HepG2 (cell line): ENCODE data around the gene FNDC3B. TPM values are rescaled to one million over a fixed set of nuclear protein-coding genes. Genes with fewer than 3 reads are reported as not detected.
A peak's percentile ranks its signal among the peaks of the same experiment; 100 is the strongest.

Source experiments
- CEBPZ ChIP-seq: IDR thresholded peaks from 2 replicates; pipeline ENCODE4 v1.6.1; 2012; ENCODE audit warnings: low read length, improper control_type of control experiment
- GPBP1L1 ChIP-seq: sonication (generic); formaldehyde crosslinking; IDR thresholded peaks from 2 replicates; pipeline ENCODE4 v1.5.0; 2020; ENCODE audit warnings: mild to moderate bottlenecking, missing genetic modification reagents
- KAT8 ChIP-seq: IDR thresholded peaks from 2 replicates; pipeline ENCODE4 v1.6.1; 2016; ENCODE audit warnings: missing genetic modification reagents, missing compliant biosample characterization
- KMT2B ChIP-seq: IDR thresholded peaks from 2 replicates; pipeline ENCODE4 v1.6.1; 2016; ENCODE audit warnings: missing genetic modification reagents, missing compliant biosample characterization
- NCOA1 ChIP-seq: sonication (generic); formaldehyde crosslinking; IDR thresholded peaks from 2 replicates; pipeline ENCODE4 v1.9.0; 2021; ENCODE audit warnings: missing genetic modification reagents
- PITX1 ChIP-seq: sonication (generic); formaldehyde crosslinking; IDR thresholded peaks from 2 replicates; pipeline ENCODE4 v1.5.1; 2020; ENCODE audit warnings: mild to moderate bottlenecking, missing genetic modification reagents
- REST ChIP-seq, 2 experiments: IDR thresholded peaks; 2 replicates each; pipeline ENCODE4 v1.6.1; 2011 to 2012; ENCODE audit warnings: low read length in 2 of 2, borderline replicate concordance in 1 of 2, low read depth in 1 of 2, mild to moderate bottlenecking in 1 of 2, moderate library complexity in 1 of 2
- SIX1 ChIP-seq: sonication (generic); formaldehyde crosslinking; IDR thresholded peaks from 2 replicates; pipeline ENCODE4 v1.4.0; 2020; ENCODE audit warnings: missing genetic modification reagents, borderline replicate concordance
- SMC3 ChIP-seq: IDR thresholded peaks from 2 replicates; pipeline ENCODE4 v1.6.1; 2011; ENCODE audit warnings: low read length, improper control_type of control experiment
- STAT5B ChIP-seq: sonication (generic); formaldehyde crosslinking; IDR thresholded peaks from 2 replicates; pipeline ENCODE4 v1.4.0; 2020; ENCODE audit warnings: missing genetic modification reagents
- TBP ChIP-seq: sonication (generic); formaldehyde crosslinking; IDR thresholded peaks from 2 replicates; pipeline ENCODE4 v1.5.0; 2020; ENCODE audit warnings: missing genetic modification reagents
- TEAD3 ChIP-seq: optimal IDR thresholded peaks from 2 replicates; pipeline ENCODE3; 2016; ENCODE audit warnings: borderline replicate concordance
- TSC22D2 ChIP-seq: sonication (generic); formaldehyde crosslinking; IDR thresholded peaks from 2 replicates; pipeline ENCODE4 v1.5.1; 2020; ENCODE audit warnings: missing genetic modification reagents, mild to moderate bottlenecking, borderline replicate concordance
- YY1 ChIP-seq: IDR thresholded peaks from 2 replicates; pipeline ENCODE4 v1.6.1; 2011; ENCODE audit warnings: low read length, low read depth, moderate library complexity, mild to moderate bottlenecking; ENCODE audit not compliant: insufficient read depth, insufficient replicate concordance
- ZBTB2 ChIP-seq: sonication (generic); formaldehyde crosslinking; IDR thresholded peaks from 2 replicates; pipeline ENCODE4 v1.8.0; 2022; ENCODE audit warnings: low read depth, missing genetic modification reagents
- ZBTB20 ChIP-seq: sonication (generic); formaldehyde crosslinking; IDR thresholded peaks from 2 replicates; pipeline ENCODE4 v1.8.1; 2023; ENCODE audit warnings: missing genetic modification reagents, low read depth, mild to moderate bottlenecking, borderline replicate concordance
- ZBTB3 ChIP-seq: sonication (generic); formaldehyde crosslinking; IDR thresholded peaks from 2 replicates; pipeline ENCODE4 v1.4.0; 2020; ENCODE audit warnings: low read depth, mild to moderate bottlenecking, moderate library complexity, missing genetic modification reagents, borderline replicate concordance
- ZNF282 ChIP-seq: fragments of 450-650 bp; IDR thresholded peaks from 2 replicates; pipeline ENCODE4 v1.6.1; 2018; ENCODE audit not compliant: partially characterized antibody
- ZNF652 ChIP-seq: IDR thresholded peaks from 2 replicates; pipeline ENCODE4 v1.6.1; 2016; ENCODE audit warnings: low read depth, borderline replicate concordance
- ZNF788 ChIP-seq: sonication (generic); formaldehyde crosslinking; IDR thresholded peaks from 2 replicates; pipeline ENCODE4 v1.5.0; 2020; ENCODE audit warnings: mild to moderate bottlenecking, missing genetic modification reagents, borderline replicate concordance
- polyA plus RNA-seq, 8 experiments: library from polyadenylated mRNA; depleted of rRNA in 3 of 8; stranded (reverse) in 7 of 8; unstranded in 1 of 8; fragments of >200 nt; fragmentation: Illumina TruSeq in 4 of 8; extraction: Trizol in 4 of 8; gene quantifications; 2 replicates each; pipeline versions ENCODE4 v1.2.1 to v1.2.3, GENCODE V29; 2011 to 2016; ENCODE audit warnings: low read depth in 4 of 8, missing spikeins in 1 of 8, mixed read lengths in 1 of 8; ENCODE audit not compliant: insufficient read depth in 1 of 8
- total RNA-seq, 5 experiments: library from RNA; depleted of rRNA; stranded (reverse); fragments of >200 nt; fragmentation: Illumina TruSeq; extraction: Trizol; gene quantifications; 2 replicates each; pipeline ENCODE4 v1.2.3, GENCODE V29; 2016; ENCODE audit warnings: low read depth in 1 of 5

FNDC3B gene
- total and polyA plus RNA-seq, 2 of the 13 experiments (the other 11 are each of a cell fraction or from before 2014, with no cell fraction given): 74.8 to 103 TPM

- TF ChIP-seq REST (IDR thresholded peaks at IDR 0.05; ENCODE audit: borderline replicate concordance in 1 of 2, low read depth in 1 of 2, low read length in 2 of 2): 0 out of 4 replicates have a peak, but pooled peaks of 1 of the 2 experiments have one; percentile 47
- TF ChIP-seq YY1: no peak
- peak; percentile 70; the same call in 1 of the 2 replicates for TF ChIP-seq ZBTB3
- TF ChIP-seq NCOA1 (CRISPR knock-in tag): no peak
- TF ChIP-seq TBP (CRISPR knock-in tag): no peak
- TF ChIP-seq KAT8 (CRISPR knock-in tag): no peak
- no peak for TF ChIP-seq GPBP1L1 (CRISPR knock-in tag)
- TF ChIP-seq ZNF282: no peak
- peak; percentile 65; the same call in 1 of the 2 replicates for TF ChIP-seq SIX1 (CRISPR knock-in tag)
- TF ChIP-seq KMT2B (CRISPR knock-in tag): peak; percentile 50; the same call in 1 of the 2 replicates
- peak; percentile 64; the same call in 1 of the 2 replicates for TF ChIP-seq ZNF788
- TF ChIP-seq PITX1: peak; percentile 60; the same call in 1 of the 2 replicates
- no peak for TF ChIP-seq STAT5B (CRISPR knock-in tag)
- TF ChIP-seq TSC22D2 (CRISPR knock-in tag): no peak
- peak; percentile 88 for TF ChIP-seq TEAD3 (CRISPR knock-in tag)
- TF ChIP-seq CEBPZ: no peak
- no peak for TF ChIP-seq ZNF652
- TF ChIP-seq ZBTB2 (CRISPR knock-in tag): no peak
- no peak; the same call in 1 of the 2 replicates for TF ChIP-seq SMC3
- TF ChIP-seq ZBTB20 (CRISPR knock-in tag): 0 out of 2 replicates have a peak, but pooled peaks have one; percentile 39
These were observed 164.3 kb downstream of the FNDC3B start (continued) for GRCh38 chr3:172203522-172204258.
